Sigmoid colon (tissue), 4 donors: ENCODE data around the gene EDEM2.

Experiments used
- EP300 ChIP-seq, 4 donors: sonication (generic); formaldehyde crosslinking; IDR thresholded peaks; one replicate each; pipeline ENCODE4 v1.6.1; 2017; ENCODE audit warnings: antibody characterized with exemption in 4 of 4
- POLR2A ChIP-seq, 2 donors: fragments of 450-650 bp; IDR thresholded peaks; one replicate each; pipeline ENCODE4 v1.6.1; 2016; ENCODE audit warnings: antibody characterized with exemption in 2 of 2, mild to moderate bottlenecking in 2 of 2, moderate library complexity in 2 of 2
- POLR2AphosphoS5 ChIP-seq, 4 donors: sonication (generic); formaldehyde crosslinking; IDR thresholded peaks; one replicate each; pipeline ENCODE4 v1.6.1; 2017; ENCODE audit warnings: antibody characterized with exemption in 4 of 4
- TF ChIP-seq, protein P1 (sequence below), 4 experiments: fragments of 450-650 bp in 3 of 4; fragments of 200-600 bp in 1 of 4; IDR thresholded peaks; one replicate each; pipeline ENCODE4 v1.5.1; 2016 to 2019; ENCODE audit warnings: antibody characterized with exemption in 4 of 4, mild to moderate bottlenecking in 3 of 4, moderate library complexity in 2 of 4

DNA sequence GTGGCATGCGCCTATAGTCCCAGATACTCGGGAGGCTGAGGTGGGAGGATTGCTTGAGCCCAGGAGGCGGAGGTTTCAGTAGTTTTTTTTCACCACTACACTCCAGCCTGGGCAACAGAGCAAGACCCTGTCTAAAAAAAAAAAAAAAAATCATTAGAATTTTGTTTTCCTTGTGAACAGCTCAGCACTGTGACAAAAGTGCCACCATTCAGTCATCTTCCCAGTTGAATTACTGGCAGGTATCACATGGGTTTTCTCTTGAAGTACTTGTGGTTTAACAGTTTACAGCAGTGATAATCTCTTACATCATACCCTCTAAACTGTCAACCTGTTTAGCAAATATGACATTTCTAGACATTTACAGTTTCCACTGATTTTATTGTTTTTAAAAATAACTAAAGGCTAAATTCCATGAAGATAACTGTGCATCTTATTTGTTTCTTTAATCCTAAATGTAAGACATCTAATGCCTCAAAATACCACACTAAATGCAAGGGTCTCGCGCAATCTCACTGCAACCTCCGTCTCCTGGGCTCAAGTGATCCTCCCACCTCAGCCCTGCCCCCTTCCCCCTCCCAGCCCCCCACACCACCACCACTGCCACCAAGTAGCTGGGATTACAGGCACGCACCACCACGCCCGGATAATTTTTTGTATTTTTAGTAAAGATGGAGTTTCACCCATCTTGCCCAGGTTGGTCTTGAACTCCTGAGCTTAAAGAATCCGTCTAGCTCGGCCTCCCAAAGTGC lies 61.5 kb downstream of the EDEM2 start:
- TF ChIP-seq, protein P1, sequence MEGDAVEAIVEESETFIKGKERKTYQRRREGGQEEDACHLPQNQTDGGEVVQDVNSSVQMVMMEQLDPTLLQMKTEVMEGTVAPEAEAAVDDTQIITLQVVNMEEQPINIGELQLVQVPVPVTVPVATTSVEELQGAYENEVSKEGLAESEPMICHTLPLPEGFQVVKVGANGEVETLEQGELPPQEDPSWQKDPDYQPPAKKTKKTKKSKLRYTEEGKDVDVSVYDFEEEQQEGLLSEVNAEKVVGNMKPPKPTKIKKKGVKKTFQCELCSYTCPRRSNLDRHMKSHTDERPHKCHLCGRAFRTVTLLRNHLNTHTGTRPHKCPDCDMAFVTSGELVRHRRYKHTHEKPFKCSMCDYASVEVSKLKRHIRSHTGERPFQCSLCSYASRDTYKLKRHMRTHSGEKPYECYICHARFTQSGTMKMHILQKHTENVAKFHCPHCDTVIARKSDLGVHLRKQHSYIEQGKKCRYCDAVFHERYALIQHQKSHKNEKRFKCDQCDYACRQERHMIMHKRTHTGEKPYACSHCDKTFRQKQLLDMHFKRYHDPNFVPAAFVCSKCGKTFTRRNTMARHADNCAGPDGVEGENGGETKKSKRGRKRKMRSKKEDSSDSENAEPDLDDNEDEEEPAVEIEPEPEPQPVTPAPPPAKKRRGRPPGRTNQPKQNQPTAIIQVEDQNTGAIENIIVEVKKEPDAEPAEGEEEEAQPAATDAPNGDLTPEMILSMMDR (IDR thresholded peaks at IDR 0.05) = no peak
- TF ChIP-seq POLR2A (IDR thresholded peaks at IDR 0.05) (no peak), POLR2AphosphoS5 (IDR thresholded peaks at IDR 0.05) (no peak), EP300 (IDR thresholded peaks at IDR 0.05) (no peak)
